ENCODE results near the gene AP1G1. TPM values are rescaled to one million over a fixed set of nuclear protein-coding genes. Genes with fewer than 3 reads are reported as not detected.

The AP1G1 gene
- polyA plus RNA-seq, 1 of the 3 experiments (the other 2 are of a cell fraction): 23.8 TPM

DNA sequence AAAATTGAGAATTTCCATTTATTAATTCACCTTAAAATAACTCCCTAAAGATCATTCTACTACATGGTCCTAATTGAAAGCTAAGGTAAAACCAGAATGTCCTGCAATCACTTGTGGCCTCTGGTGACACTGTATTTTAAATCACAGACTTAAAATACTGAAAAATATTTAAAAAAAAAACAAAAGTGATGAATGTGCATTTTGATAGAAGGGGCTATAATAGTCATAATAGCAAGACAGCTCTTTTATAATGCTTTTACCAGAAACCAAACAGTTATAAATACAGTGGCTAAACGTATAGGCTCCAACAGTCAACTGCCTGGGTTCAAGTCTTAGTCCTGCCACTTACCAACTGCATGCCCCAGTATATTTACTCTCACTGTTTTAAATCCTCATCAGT, 105.3 kb downstream of the AP1G1 start:
- Histone ChIP-seq H3K27me3 (ENCODE audit: insufficient read depth) (no peaks in the 10 kb centered on the region), H4K20me1 (ENCODE audit: insufficient read depth) (peaks cover 12% of the 10 kb centered on the region; the same call in 1 of the 2 replicates), H3K9me2 (no peaks in the 10 kb centered on the region), H3K27ac (ENCODE audit: low read depth in 2 of 2, low read length in 1 of 2) (no peak overlapping the region), H3K9me3 (no peaks in the 10 kb centered on the region), H3F3A (replicated peaks; ENCODE audit: insufficient read depth) (no peaks in the 10 kb centered on the region), H3K79me2 (ENCODE audit: insufficient read depth) (peaks cover 37% of the 10 kb centered on the region), H3K36me3 (replicated peaks in 1 of 2; ENCODE audit: control insufficient read depth in 1 of 2, insufficient read depth in 2 of 2, low read length in 1 of 2) (peaks cover 8 to 20% of the 10 kb centered on the region in 2 experiments), H3K4me1 (ENCODE audit: control insufficient read depth in 1 of 2, insufficient read depth in 2 of 2, low read depth in 1 of 2, low read length in 1 of 2) (peaks cover 0 to 6% of the 10 kb centered on the region in 2 experiments; a peak in 1 of 4 replicates), H2AFZ (ENCODE audit: low read depth) (no peak overlapping the region), H3K9ac (no peak overlapping the region), H3K4me3 (ENCODE audit: low read depth in 2 of 2, low read length in 1 of 2) (no peak overlapping the region), H3K4me2 (no peak overlapping the region)
- CTCF ChIA-PET: interaction anchor here (1.3 kb wide), 1 partner anchor 12 kb away, joined by 4 read pairs; no protein-coding TSS in a partner anchor
- no peak for DNase-seq
- TF ChIP-seq TAF1 (IDR thresholded peaks at IDR 0.05; ENCODE audit: borderline replicate concordance, low read depth, low read length) (no peak), FOXM1 (IDR thresholded peaks at IDR 0.05; ENCODE audit: low read depth) (no peak)
- POLR2A ChIA-PET: no interaction called here
- 92% methylated on average over 1 of the region's 1 CpG for WGBS (ENCODE audit: low lambda C conversion rate)

DNA sequence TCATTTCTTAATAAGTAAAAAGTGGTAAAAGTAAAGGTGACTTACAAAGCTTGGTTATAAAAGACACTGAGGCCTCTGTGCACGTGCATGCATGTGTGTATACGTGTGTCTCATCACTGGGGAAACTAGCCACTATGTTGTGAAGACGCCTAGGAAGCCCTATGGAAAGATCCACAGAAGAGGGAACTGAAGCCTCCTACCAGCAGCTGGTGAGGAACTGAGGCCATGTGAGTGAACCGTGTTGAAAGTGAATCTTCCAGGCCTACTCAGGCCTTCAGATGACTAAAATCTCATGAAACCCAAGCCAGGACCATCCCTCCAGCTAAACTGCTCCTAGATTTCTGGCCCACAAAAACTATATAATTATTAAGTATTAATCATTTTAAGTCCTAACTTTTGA, 107.8 kb downstream of the AP1G1 start:
- Histone ChIP-seq H2AFZ (ENCODE audit: low read depth) (no peak overlapping the region), H3K4me1 (ENCODE audit: control insufficient read depth in 1 of 2, insufficient read depth in 2 of 2, low read depth in 1 of 2, low read length in 1 of 2) (no peaks in the 10 kb centered on the region), H3K9me2 (no peaks in the 10 kb centered on the region), H3K9ac (no peak overlapping the region), H3K4me2 (no peak overlapping the region), H3K9me3 (no peaks in the 10 kb centered on the region), H3K4me3 (ENCODE audit: low read depth in 2 of 2, low read length in 1 of 2) (no peak overlapping the region), H3F3A (replicated peaks; ENCODE audit: insufficient read depth) (no peaks in the 10 kb centered on the region), H3K27me3 (ENCODE audit: insufficient read depth) (no peaks in the 10 kb centered on the region), H3K79me2 (ENCODE audit: insufficient read depth) (peaks cover 27% of the 10 kb centered on the region), H3K27ac (ENCODE audit: low read depth in 2 of 2, low read length in 1 of 2) (no peak overlapping the region), H4K20me1 (ENCODE audit: insufficient read depth) (peaks cover 4% of the 10 kb centered on the region; the same call in 1 of the 2 replicates), H3K36me3 (replicated peaks in 1 of 2; ENCODE audit: control insufficient read depth in 1 of 2, insufficient read depth in 2 of 2, low read length in 1 of 2) (peaks cover 8 to 17% of the 10 kb centered on the region in 2 experiments)
- 100% methylated on average over 3 of the region's 4 CpGs for WGBS (ENCODE audit: low lambda C conversion rate)
- TF ChIP-seq EP300 (IDR thresholded peaks at IDR 0.05; ENCODE audit: borderline replicate concordance in 1 of 2, low read depth in 1 of 2, low read length in 1 of 2) (no peak), CHD2 (IDR thresholded peaks at IDR 0.05; ENCODE audit: low read length, partially characterized antibody) (no peak), TEAD4 (IDR thresholded peaks at IDR 0.05; ENCODE audit: borderline replicate concordance, insufficient read depth) (no peak), FOXM1 (IDR thresholded peaks at IDR 0.05; ENCODE audit: low read depth) (no peak), RAD21 (IDR thresholded peaks at IDR 0.05; ENCODE audit: low read length) (no peak), NFIC (IDR thresholded peaks at IDR 0.05; ENCODE audit: borderline replicate concordance) (no peak), SIN3A (IDR thresholded peaks at IDR 0.05; ENCODE audit: borderline replicate concordance, low read depth, low read length) (no peak), FOXJ3 (CRISPR knock-in tag; IDR thresholded peaks at IDR 0.05) (no peak), POLR2AphosphoS5 (IDR thresholded peaks at IDR 0.05; ENCODE audit: low read depth, low read length) (no peak), TAF1 (IDR thresholded peaks at IDR 0.05; ENCODE audit: borderline replicate concordance, low read depth, low read length) (no peak), YY1 (IDR thresholded peaks at IDR 0.05; ENCODE audit: low read depth) (no peak), NRF1 (IDR thresholded peaks at IDR 0.05; ENCODE audit: low read depth, low read length) (no peak)
- TF ChIP-seq, protein P1, sequence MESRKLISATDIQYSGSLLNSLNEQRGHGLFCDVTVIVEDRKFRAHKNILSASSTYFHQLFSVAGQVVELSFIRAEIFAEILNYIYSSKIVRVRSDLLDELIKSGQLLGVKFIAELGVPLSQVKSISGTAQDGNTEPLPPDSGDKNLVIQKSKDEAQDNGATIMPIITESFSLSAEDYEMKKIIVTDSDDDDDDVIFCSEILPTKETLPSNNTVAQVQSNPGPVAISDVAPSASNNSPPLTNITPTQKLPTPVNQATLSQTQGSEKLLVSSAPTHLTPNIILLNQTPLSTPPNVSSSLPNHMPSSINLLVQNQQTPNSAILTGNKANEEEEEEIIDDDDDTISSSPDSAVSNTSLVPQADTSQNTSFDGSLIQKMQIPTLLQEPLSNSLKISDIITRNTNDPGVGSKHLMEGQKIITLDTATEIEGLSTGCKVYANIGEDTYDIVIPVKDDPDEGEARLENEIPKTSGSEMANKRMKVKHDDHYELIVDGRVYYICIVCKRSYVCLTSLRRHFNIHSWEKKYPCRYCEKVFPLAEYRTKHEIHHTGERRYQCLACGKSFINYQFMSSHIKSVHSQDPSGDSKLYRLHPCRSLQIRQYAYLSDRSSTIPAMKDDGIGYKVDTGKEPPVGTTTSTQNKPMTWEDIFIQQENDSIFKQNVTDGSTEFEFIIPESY (IDR thresholded peaks at IDR 0.05; ENCODE audit: borderline replicate concordance, low read depth): no peak
- TF ChIP-seq, protein P2, sequence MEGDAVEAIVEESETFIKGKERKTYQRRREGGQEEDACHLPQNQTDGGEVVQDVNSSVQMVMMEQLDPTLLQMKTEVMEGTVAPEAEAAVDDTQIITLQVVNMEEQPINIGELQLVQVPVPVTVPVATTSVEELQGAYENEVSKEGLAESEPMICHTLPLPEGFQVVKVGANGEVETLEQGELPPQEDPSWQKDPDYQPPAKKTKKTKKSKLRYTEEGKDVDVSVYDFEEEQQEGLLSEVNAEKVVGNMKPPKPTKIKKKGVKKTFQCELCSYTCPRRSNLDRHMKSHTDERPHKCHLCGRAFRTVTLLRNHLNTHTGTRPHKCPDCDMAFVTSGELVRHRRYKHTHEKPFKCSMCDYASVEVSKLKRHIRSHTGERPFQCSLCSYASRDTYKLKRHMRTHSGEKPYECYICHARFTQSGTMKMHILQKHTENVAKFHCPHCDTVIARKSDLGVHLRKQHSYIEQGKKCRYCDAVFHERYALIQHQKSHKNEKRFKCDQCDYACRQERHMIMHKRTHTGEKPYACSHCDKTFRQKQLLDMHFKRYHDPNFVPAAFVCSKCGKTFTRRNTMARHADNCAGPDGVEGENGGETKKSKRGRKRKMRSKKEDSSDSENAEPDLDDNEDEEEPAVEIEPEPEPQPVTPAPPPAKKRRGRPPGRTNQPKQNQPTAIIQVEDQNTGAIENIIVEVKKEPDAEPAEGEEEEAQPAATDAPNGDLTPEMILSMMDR (IDR thresholded peaks at IDR 0.05): no peak
- ChIA-PET CTCF (interaction anchor here (1.5 kb wide), 1 partner anchor 30 kb away, joined by 4 read pairs; no protein-coding TSS in a partner anchor), POLR2A (interaction anchor here (0.7 kb wide), 1 partner anchor 59 kb away, joined by 8 read pairs; no protein-coding TSS in a partner anchor)
- no peak for DNase-seq

Measured in SK-N-SH (cell line).